Natural killer cell (primary cell): ENCODE data around the gene EHD2. TPM values are rescaled to one million over a fixed set of nuclear protein-coding genes. Genes with fewer than 3 reads are reported as not detected.

ENCODE experiments used
- ATAC-seq, 3 donors: fragments of 150-1000 bp in 2 of 3; fragments of 200-7000 bp in 1 of 3; cut with Tn5 transposase; 1 replicate in 1 of 3; 2 replicates in 2 of 3; pipeline ENCODE4 v1.10.0; 2021; ENCODE audit warnings: mild to moderate bottlenecking in 2 of 3, moderate library complexity in 2 of 3
- DNase-seq, 2 donors: peaks; one replicate each; pipeline versions ENCODE4 v3.0.0 to v3.0.0-alpha.2; 2013 to 2021; ENCODE audit warnings: mixed read lengths in 1 of 2
- H3K27ac ChIP-seq: one replicate; pipeline ENCODE4 v1.5.1; 2013; ENCODE audit warnings: mild to moderate bottlenecking, low read length
- H3K27me3 ChIP-seq: one replicate; pipeline ENCODE4 v1.6.1; 2013; ENCODE audit warnings: low read length; ENCODE audit not compliant: control insufficient read depth, insufficient read depth
- H3K36me3 ChIP-seq: one replicate; pipeline ENCODE4 v1.6.1; 2013; ENCODE audit warnings: low read length; ENCODE audit not compliant: control insufficient read depth, insufficient read depth
- H3K4me1 ChIP-seq: one replicate; pipeline ENCODE4 v1.6.1; 2013; ENCODE audit warnings: low read length; ENCODE audit not compliant: control insufficient read depth, insufficient read depth
- H3K4me3 ChIP-seq: one replicate; pipeline ENCODE4 v1.5.1; 2013; ENCODE audit warnings: low read length
- H3K9me3 ChIP-seq: one replicate; pipeline ENCODE4 v1.6.1; 2013; ENCODE audit warnings: low read length; ENCODE audit not compliant: control insufficient read depth, insufficient read depth
- H3K27ac Mint-ChIP-seq, 2 donors: one replicate each; pipeline ENCODE4 v1.8.0; 2022; ENCODE audit warnings: mild to moderate bottlenecking in 2 of 2, mixed read lengths in 2 of 2, moderate library complexity in 1 of 2
- H3K27me3 Mint-ChIP-seq, 2 donors: one replicate each; pipeline ENCODE4 v1.8.0; 2022; ENCODE audit warnings: low read depth in 2 of 2, mixed read lengths in 2 of 2
- H3K36me3 Mint-ChIP-seq: one replicate; pipeline ENCODE4 v1.8.0; 2022; ENCODE audit warnings: mixed read lengths
- H3K4me1 Mint-ChIP-seq, 2 donors: one replicate each; pipeline ENCODE4 v1.8.0; 2022; ENCODE audit warnings: mixed read lengths in 2 of 2
- H3K4me3 Mint-ChIP-seq: one replicate; pipeline ENCODE4 v1.8.0; 2022; ENCODE audit warnings: mild to moderate bottlenecking, moderate library complexity, mixed read lengths
- H3K9me3 Mint-ChIP-seq, 2 donors: one replicate each; pipeline ENCODE4 v1.8.0; 2022; ENCODE audit warnings: mixed read lengths in 2 of 2
- CTCF ChIP-seq: fragments of 200-600 bp; IDR thresholded peaks from one replicate; pipeline ENCODE4 v1.8.0; 2022; ENCODE audit warnings: antibody characterized with exemption
- WGBS: methylation state at CpG from one replicate; pipeline ENCODE4 v1.1.7; 2013; ENCODE audit warnings: missing lambda C conversion rate; ENCODE audit not compliant: insufficient coverage; 5-methylcytosine and 5-hydroxymethylcytosine counted together
- intact Hi-C: fragments of 100-400 bp; cut with micrococcal nuclease; formaldehyde crosslinking; loops from one replicate; pipeline ENCODE4 v1.14.2; 2022
- total RNA-seq, 4 donors: library from RNA; stranded (reverse); fragments of 120-200 nt in 1 of 4; gene quantifications; one replicate each; pipeline versions ENCODE4 v1.2.3 to v1.2.4, GENCODE V29; 2013 to 2022

EHD2 gene
- total RNA-seq, 3 donors from 2014 or later (not counting 1 experiment from before 2014, with no cell fraction given), result 0.09 to 0.40 (median 0.12) TPM

GRCh38 chr19:47730521-47730889 lies 17.3 kb downstream of the EHD2 start:
- no peaks in the 10 kb centered on the region for H3K9me3 Mint-ChIP-seq
- no peaks in the 10 kb centered on the region for H3K36me3 Mint-ChIP-seq
- peaks cover 9 to 17% of the 10 kb centered on the region in 2 donors for H3K4me1 Mint-ChIP-seq
- H3K4me3 Mint-ChIP-seq, result no peak overlapping the region
- WGBS, result 85% methylated on average over 8 of the region's 8 CpGs
- Histone ChIP-seq H3K36me3 (no peaks in the 10 kb centered on the region), H3K27me3 (peaks cover 14% of the 10 kb centered on the region), H3K4me3 (no peak overlapping the region), H3K4me1 (peaks cover 12% of the 10 kb centered on the region), H3K9me3 (no peaks in the 10 kb centered on the region), H3K27ac (no peak overlapping the region)
- no peak overlapping the region for H3K27ac Mint-ChIP-seq
- peaks cover 40 to 44% of the 10 kb centered on the region in 2 donors for H3K27me3 Mint-ChIP-seq
- intact Hi-C loops, result no loop called here
- no peak for TF ChIP-seq CTCF
- DNase-seq (no peak), ATAC-seq (no peak)

GRCh38 chr19:47730910-47731309 lies 17.7 kb downstream of the EHD2 start:
- no peak overlapping the region for H3K27ac ChIP-seq
- Mint-ChIP-seq H3K9me3 (no peaks in the 10 kb centered on the region), H3K27me3 (peaks cover 40 to 44% of the 10 kb centered on the region in 2 donors), H3K27ac (no peak overlapping the region), H3K4me3 (no peak overlapping the region), H3K36me3 (no peaks in the 10 kb centered on the region), H3K4me1 (peaks cover 9 to 17% of the 10 kb centered on the region in 2 donors)
- intact Hi-C loops, result no loop called here
- H3K4me3 ChIP-seq, result no peak overlapping the region
- 91% methylated on average over 7 of the region's 8 CpGs for WGBS
- H3K4me1 ChIP-seq, result peaks cover 12% of the 10 kb centered on the region
- no peaks in the 10 kb centered on the region for H3K36me3 ChIP-seq
- TF ChIP-seq CTCF, result no peak
- DNase-seq, result no peak
- H3K9me3 ChIP-seq, result no peaks in the 10 kb centered on the region
- no peak for ATAC-seq
- peaks cover 14% of the 10 kb centered on the region for H3K27me3 ChIP-seq

- H3K4me1 Mint-ChIP-seq, result peaks cover 0 to 4% of the 10 kb centered on the region in 2 donors
- no peaks in the 10 kb centered on the region for H3K9me3 Mint-ChIP-seq
Observed at GRCh38 chr19:47735131-47735530, 21.9 kb downstream of the EHD2 start.

More at GRCh38 chr19:47735131-47735530, 21.9 kb downstream of the EHD2 start:
- H3K4me3 Mint-ChIP-seq, result no peak overlapping the region
- Histone ChIP-seq H3K4me1 (peaks cover 2% of the 10 kb centered on the region), H3K9me3 (no peaks in the 10 kb centered on the region), H3K27ac (no peak overlapping the region), H3K36me3 (no peaks in the 10 kb centered on the region), H3K27me3 (peaks cover 6% of the 10 kb centered on the region), H3K4me3 (no peak overlapping the region)
- no peak overlapping the region for H3K27ac Mint-ChIP-seq
- ATAC-seq, result no peak
- no peak for DNase-seq
- H3K36me3 Mint-ChIP-seq, result no peaks in the 10 kb centered on the region
- TF ChIP-seq CTCF, result no peak
- H3K27me3 Mint-ChIP-seq, result peaks cover 15 to 16% of the 10 kb centered on the region in 2 donors
- intact Hi-C loops, result no loop called here
- WGBS, result 87% methylated on average over 4 of the region's 4 CpGs
